Endothelial cell (in vitro differentiated cells): ENCODE measurements around the gene NDFIP1. TPM values are rescaled to one million over a fixed set of nuclear protein-coding genes. Genes with fewer than 3 reads are reported as not detected.

Source experiments
- DNase-seq: peaks from one replicate; pipeline ENCODE4 v3.0.0; 2021; ENCODE audit warnings: low spot score
- H3K27ac Mint-ChIP-seq: one replicate; pipeline ENCODE4 v1.8.0; 2021; ENCODE audit warnings: mixed read lengths, inconsistent platforms; ENCODE audit not compliant: unreplicated experiment
- H3K27me3 Mint-ChIP-seq: one replicate; pipeline ENCODE4 v1.8.0; 2021; ENCODE audit warnings: mild to moderate bottlenecking, moderate library complexity, mixed read lengths, inconsistent platforms; ENCODE audit not compliant: unreplicated experiment
- H3K36me3 Mint-ChIP-seq: one replicate; pipeline ENCODE4 v1.8.0; 2021; ENCODE audit warnings: mild to moderate bottlenecking, low read depth, mixed read lengths, inconsistent platforms; ENCODE audit not compliant: unreplicated experiment
- H3K4me1 Mint-ChIP-seq: one replicate; pipeline ENCODE4 v1.8.0; 2021; ENCODE audit warnings: mild to moderate bottlenecking, mixed read lengths, inconsistent platforms; ENCODE audit not compliant: unreplicated experiment
- H3K4me3 Mint-ChIP-seq: one replicate; pipeline ENCODE4 v1.8.0; 2021; ENCODE audit warnings: mild to moderate bottlenecking, mixed read lengths, inconsistent platforms; ENCODE audit not compliant: unreplicated experiment
- H3K9me3 Mint-ChIP-seq: one replicate; pipeline ENCODE4 v1.8.0; 2021; ENCODE audit warnings: mixed read lengths, inconsistent platforms; ENCODE audit not compliant: unreplicated experiment
- total RNA-seq: library from RNA; stranded (reverse); fragmentation: NEBNext Ultra II Directional; extraction: Animal tissue kit (Norgen Biotek cat#: 25700); gene quantifications from one replicate; pipeline ENCODE4 v1.2.1, GENCODE V29; 2021; ENCODE audit not compliant: unreplicated experiment
- TF ChIP-seq, protein P1 (sequence below): fragments of 200-600 bp; sonication (generic); IDR thresholded peaks from one replicate; pipeline ENCODE4 v1.5.0; 2021; ENCODE audit warnings: antibody characterized with exemption; ENCODE audit not compliant: unreplicated experiment

The NDFIP1 gene
- total RNA-seq, 1 donor from 2014 or later = 34.8 TPM

DNA sequence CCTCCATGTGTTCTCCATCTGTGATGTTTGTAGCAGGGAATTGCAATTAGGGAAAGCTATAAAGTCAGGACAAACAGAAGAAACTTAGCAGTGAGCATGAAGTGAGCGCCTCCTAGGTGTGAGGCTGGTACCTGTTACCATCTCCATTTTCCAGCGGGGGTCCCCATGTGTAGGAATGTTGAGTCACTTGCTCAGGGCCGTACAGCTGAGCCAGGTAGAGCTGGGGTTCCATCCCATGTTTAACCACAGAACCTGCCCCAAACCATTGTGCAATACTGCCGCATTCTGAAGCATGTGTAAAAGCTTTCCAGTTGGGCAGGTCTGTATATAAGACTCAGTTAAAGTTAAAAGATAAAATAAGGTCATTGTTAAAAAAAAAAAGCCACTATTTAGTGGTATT lies 62.7 kb downstream of the NDFIP1 start:
- H3K27ac Mint-ChIP-seq = no peak overlapping the region

DNA sequence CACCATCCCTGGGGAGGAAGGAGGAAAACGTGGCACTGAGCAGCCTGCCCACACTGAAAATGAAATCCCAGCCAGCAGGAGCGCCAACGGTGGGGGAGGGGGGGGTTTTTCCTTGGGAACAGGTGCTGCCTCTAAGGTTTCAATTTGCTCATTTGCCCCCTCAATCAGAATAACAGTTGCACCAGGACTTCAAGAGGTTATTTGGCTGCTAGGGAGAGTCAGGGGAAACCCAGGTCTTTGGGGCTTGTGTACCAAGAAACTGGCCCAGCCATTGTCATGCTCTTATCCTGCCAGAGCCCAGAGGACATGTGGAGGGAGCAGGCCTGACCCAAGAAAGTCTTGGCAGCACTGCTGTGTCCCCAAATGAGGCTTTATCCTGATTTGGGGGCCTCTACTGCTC lies 66.5 kb downstream of the NDFIP1 start:
- H3K36me3 Mint-ChIP-seq = no peaks in the 10 kb centered on the region
- peaks cover 28% of the 10 kb centered on the region for H3K4me1 Mint-ChIP-seq
- no peaks in the 10 kb centered on the region for H3K9me3 Mint-ChIP-seq
- TF ChIP-seq, protein P1, sequence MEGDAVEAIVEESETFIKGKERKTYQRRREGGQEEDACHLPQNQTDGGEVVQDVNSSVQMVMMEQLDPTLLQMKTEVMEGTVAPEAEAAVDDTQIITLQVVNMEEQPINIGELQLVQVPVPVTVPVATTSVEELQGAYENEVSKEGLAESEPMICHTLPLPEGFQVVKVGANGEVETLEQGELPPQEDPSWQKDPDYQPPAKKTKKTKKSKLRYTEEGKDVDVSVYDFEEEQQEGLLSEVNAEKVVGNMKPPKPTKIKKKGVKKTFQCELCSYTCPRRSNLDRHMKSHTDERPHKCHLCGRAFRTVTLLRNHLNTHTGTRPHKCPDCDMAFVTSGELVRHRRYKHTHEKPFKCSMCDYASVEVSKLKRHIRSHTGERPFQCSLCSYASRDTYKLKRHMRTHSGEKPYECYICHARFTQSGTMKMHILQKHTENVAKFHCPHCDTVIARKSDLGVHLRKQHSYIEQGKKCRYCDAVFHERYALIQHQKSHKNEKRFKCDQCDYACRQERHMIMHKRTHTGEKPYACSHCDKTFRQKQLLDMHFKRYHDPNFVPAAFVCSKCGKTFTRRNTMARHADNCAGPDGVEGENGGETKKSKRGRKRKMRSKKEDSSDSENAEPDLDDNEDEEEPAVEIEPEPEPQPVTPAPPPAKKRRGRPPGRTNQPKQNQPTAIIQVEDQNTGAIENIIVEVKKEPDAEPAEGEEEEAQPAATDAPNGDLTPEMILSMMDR = no peak
- DNase-seq = no peak
- no peak overlapping the region for H3K4me3 Mint-ChIP-seq
- no peak overlapping the region for H3K27ac Mint-ChIP-seq
- H3K27me3 Mint-ChIP-seq = no peaks in the 10 kb centered on the region

More for the DNA sequence above, 62.7 kb downstream of the NDFIP1 start:
- Mint-ChIP-seq H3K4me1 (peaks cover 36% of the 10 kb centered on the region), H3K27me3 (no peaks in the 10 kb centered on the region), H3K4me3 (no peak overlapping the region), H3K9me3 (no peaks in the 10 kb centered on the region), H3K36me3 (no peaks in the 10 kb centered on the region)
- TF ChIP-seq, protein P1 = no peak
- no peak for DNase-seq

DNA sequence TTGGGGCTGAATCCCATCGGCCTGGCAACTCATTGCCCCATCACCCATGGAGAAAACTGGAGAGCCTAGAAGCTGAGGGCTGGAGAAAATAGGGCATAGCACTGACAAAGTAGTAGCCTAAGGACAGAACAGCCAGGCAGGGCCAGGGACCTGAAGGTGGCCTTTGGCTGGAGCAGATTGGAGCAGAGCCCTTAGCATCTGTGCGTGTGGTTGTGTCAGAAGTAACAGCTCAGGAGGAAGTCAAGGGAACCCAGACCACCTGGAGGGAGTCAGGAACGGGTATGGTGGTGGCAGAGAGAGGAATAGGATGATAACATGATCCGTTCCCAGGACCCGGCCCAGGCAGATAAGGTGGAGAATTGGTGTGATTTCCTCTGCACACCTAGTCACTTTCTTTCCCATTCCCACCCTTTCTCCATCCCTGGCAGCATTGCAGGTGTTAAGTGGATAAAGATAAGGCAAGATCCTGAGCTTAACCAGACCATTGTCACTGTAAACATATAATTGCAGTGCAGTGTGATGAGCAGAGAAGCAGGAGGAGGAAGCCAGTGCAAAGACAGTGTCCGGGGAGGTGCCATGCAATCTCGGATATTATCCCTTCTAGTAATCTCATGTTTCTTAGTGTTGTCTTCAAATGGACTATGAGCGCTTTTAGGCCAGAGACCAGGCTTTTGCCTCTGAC lies 67.0 kb downstream of the NDFIP1 start:
- TF ChIP-seq, protein P1 = no peak
- peaks cover 24% of the 10 kb centered on the region for H3K4me1 Mint-ChIP-seq
- no peak for DNase-seq
- no peaks in the 10 kb centered on the region for H3K9me3 Mint-ChIP-seq
- H3K27me3 Mint-ChIP-seq = no peaks in the 10 kb centered on the region
- H3K27ac Mint-ChIP-seq = no peak overlapping the region
- no peaks in the 10 kb centered on the region for H3K36me3 Mint-ChIP-seq
- H3K4me3 Mint-ChIP-seq = no peak overlapping the region

DNA sequence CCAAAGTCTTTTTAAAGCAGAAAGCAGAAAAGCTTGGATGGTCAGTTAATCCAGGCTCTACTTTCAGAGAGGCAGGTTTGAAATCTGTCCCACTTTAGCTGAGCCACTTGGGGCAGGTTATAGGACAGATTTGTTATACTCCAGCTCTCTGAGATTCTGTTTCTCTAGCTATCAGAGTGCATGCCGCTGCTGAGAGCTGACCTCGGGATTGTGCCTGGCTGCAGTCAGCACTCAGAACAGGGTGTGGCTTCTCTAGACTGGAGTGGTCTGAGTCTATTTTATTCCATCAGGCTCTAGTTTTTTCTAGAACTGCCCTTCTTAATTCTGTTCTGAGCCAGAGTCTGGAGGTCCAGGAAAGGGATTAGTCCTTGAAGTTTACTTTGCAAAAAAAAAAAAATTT lies 67.7 kb downstream of the NDFIP1 start:
- no peak overlapping the region for H3K27ac Mint-ChIP-seq
- H3K4me3 Mint-ChIP-seq = no peak overlapping the region
- H3K36me3 Mint-ChIP-seq = no peaks in the 10 kb centered on the region
- no peak for DNase-seq
- H3K9me3 Mint-ChIP-seq = no peaks in the 10 kb centered on the region
- TF ChIP-seq, protein P1 = no peak
- no peaks in the 10 kb centered on the region for H3K27me3 Mint-ChIP-seq
- H3K4me1 Mint-ChIP-seq = peaks cover 21% of the 10 kb centered on the region

DNA sequence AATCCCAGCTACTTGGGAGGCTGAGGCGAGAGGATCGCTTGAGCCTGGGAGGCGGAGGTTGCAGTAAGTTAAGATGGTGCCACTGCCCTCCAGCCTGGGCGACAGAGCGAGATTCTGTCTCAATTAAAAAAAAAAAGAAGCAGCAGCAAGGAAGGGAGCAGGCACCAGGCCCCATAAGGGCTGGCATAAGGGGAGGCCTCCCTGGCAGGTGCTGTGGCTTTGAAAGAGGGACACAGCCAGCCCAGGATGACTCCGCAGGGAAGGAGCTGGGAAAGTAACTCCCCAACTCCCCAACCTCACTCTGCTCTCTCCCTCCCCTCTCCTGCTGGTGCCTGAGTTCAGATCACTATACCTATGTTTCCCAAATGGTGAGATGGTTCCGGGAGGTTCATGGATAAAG lies 70.1 kb downstream of the NDFIP1 start:
- peaks cover 24% of the 10 kb centered on the region for H3K4me1 Mint-ChIP-seq
- no peak overlapping the region for H3K27ac Mint-ChIP-seq
- H3K36me3 Mint-ChIP-seq = no peaks in the 10 kb centered on the region
- no peak overlapping the region for H3K4me3 Mint-ChIP-seq
- H3K27me3 Mint-ChIP-seq = no peaks in the 10 kb centered on the region
- TF ChIP-seq, protein P1 = no peak
- H3K9me3 Mint-ChIP-seq = no peaks in the 10 kb centered on the region
- DNase-seq = no peak
